Limb (tissue), 2 donors: Measurements from ENCODE around the gene FILIP1L.
"Not testable (repeated sequence)": the region's sequence is repeated elsewhere in the genome, so short reads cannot be mapped to it uniquely, and the experiment has no call there.

Experiments used
- DNase-seq, 2 donors: peaks; one replicate each; pipeline ENCODE4 v3.0.0-alpha.2; 2016; ENCODE audit errors: extremely low spot score in 2 of 2

The FILIP1L gene

DNA sequence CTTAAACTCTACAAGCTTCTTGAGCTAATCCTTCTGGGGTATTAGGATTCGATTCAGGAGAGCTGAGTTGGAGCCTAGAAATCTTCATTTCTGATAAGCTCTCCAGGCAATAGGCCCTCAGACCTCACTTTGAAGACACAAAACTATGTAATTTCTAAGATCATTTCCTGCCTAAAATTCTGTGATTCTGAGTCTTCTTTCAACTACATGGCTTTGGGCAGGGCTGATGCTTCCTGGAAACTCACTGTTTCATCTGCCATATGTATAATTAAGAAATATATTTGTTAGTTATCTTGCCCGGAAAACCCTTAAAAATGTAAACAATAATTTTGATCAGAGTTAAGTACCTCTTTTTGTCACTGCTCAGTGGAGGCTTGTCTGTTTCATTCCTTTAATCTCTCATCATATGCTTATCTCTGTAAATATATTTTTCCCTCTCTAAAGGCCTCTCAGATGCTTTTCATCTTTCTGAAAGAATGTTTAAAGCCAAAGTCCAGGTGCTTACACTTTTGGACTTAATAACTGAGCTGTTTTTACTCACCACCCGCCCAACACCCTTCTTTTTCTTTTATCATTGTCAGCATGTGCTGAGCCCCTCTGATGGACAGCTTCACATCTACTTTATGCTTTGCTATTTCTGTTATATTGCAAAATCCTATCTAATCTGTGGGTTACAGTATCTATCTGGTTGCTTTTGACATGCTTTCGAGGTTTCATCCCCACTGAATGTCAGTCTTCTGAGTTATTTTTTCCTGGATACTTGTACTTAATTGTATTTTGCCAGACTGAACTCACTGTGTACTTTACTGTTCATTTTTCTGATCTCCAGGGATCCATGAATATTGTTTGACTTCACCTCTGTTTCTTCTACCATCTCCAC is 38.2 kb downstream of the FILIP1L start:
- no peak for DNase-seq

DNA sequence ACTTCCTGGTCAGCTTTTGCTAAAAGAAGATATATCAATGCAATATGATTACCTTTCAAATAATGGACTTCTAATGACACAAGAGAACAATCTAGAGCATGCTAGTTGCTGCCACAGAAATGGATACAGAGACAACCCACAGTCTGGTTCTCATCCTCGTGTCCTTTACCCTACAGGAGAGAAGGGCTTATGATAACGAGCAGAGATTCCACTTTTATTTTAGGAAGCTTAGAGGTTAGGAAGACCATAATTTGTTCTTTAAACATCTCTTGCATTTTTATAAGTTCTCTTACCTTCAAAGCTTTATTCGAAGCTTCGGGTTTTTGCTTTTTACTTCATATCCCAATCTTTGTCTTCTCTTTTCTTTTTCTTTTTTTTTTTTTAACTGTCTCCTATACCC is 39.1 kb downstream of the FILIP1L start:
- DNase-seq, result no peak

DNA sequence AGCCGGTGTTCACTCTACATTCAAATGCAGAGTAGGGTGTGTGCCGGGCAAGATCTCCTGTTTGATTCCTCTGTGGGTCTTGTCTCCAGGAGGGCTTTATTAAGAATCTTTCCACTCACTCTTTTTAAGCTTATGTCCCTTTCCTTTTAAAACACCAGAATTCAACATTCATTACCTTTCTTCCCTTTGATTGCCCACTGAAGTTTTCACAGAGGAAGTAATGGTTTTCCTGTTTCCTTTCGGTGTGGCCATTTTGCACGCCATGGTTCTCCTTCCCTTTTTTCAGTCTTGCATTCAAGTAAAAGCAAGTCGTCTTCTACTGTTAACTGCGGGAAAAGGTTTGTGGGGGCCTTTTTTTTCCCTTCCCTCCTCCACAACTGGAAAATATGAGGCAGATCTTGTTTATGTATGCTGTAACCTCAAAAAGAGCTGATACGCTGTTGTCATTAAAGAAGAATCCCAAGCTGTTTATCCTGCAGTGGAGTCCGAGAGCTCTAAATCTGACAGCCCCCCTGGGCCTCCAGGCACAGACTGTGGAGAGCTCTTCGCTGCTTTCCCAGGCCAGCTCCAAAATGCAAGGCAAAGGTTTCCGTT is 40.5 kb downstream of the FILIP1L start:
- DNase-seq, result peak; percentile 60 to 66

DNA sequence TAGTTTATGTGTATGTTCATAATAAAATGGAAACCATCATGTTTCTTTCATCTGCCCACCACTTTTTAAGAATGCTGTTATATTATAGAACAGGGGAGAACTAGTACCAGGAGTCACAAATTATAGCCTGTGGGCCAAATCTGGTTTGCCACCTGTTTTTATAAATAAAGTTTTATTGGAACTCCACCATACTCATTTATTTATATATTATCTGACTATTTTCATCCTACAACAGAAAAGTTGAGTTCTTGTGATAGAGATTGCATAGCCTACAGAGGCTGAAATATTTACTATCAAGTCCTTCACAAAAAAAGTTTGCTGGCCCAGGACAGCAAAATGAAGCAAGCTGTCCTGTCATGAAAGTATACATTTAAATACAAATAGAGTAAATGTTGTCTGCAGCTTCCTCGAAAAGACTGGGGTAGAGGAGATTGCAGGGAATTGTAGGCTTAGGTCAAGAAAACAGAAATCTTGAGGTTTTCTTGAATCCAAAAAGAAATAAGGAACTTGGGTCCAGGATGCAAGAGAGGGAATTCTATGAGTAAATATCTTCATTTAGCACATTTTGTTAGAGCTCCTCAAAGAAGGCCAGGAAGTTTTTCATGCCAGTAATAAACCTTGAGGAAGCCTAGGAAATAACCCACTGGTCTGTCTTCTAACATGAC is 41.1 kb downstream of the FILIP1L start:
- no peak for DNase-seq

DNA sequence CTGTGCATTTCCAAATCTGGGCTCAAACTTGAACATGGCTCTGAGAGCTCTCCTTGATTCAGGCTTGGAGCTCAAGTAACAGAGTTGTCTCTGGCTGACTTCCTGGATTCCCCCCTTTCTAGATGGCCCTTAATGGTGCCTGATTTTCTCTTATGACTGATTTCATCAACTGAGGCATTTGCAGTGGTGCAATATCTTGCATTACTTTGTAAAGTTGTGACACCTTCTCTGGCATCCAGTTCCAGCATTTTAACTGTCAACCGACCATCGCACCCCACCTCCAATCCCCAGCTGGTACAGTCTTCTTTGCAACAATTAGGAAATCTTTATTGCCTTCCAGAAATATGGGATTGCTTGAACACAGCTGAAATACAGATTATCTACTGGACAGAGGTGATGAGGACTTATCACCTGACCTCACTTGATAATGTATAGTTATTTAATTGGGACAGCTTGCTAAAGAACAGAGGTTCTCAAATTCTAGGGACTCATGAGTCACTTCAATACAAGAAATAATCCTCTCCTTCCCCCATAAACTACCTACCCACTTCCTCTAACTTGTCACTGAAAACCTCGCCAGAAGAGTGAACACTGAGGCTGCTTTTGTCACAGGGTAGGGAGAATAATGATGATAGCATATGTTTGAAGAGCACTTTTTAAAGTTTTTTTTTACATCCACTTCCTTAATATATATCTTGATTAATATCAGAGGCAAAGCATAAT is 41.8 kb downstream of the FILIP1L start:
- DNase-seq, result no peak

DNA sequence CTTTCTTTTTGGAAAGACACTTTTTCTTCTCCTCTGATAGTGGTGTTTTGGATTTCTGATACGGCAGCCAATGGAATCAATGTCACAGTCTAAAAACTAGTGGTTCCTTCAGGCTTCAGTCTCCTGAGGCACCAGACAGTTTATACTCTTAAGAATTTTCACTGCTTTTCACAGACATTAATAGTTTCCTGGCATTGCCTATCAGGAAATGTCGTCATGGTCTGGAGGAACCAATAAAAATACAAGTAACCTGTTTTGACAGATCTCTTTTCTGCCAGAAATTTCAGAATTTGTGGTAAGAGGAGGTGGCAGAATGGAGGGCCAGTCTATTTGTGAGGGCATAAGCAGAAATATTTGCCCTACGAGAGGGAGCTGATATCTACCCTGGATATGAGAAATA is 44.8 kb downstream of the FILIP1L start:
- no peak for DNase-seq

DNA sequence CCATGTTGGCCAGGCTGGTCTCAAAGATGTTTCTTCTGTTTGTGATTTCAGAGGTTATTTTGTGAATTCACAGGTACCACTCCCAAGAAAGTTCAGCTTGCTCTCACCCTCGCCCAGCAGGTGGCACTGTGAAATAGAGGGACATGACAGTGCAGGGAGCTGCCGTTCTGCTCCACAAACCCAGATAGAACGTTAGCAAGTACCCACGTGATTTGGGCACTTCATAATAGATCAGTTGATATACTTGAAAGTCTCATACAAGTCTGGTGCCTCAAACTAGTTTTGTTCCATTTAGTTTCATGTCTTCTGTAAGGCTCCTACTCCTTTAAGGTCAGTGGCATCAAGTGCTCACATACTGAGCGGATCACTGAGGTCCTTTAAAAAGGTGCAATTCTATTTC is 45.5 kb downstream of the FILIP1L start:
- DNase-seq, result peak; percentile 66 to 73

DNA sequence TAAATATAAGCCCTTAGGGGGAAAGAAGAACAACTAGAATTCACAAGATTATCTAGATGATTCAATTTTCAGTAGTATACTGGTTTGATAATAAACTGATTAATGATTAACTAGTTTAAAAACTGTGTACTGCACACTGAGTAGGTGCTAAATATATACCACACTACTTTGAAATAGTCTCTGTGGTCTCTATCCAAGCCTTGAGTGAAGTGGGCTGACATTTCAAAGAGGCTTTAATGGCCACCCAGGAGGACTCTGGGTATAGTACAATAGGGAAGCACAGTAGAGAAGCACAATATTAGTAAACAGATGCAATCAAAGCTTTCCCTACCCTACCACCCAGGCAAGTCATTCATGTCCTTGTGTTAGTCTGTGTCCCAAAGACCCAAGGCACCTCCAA is 46.7 kb downstream of the FILIP1L start:
- DNase-seq, result no peak

DNA sequence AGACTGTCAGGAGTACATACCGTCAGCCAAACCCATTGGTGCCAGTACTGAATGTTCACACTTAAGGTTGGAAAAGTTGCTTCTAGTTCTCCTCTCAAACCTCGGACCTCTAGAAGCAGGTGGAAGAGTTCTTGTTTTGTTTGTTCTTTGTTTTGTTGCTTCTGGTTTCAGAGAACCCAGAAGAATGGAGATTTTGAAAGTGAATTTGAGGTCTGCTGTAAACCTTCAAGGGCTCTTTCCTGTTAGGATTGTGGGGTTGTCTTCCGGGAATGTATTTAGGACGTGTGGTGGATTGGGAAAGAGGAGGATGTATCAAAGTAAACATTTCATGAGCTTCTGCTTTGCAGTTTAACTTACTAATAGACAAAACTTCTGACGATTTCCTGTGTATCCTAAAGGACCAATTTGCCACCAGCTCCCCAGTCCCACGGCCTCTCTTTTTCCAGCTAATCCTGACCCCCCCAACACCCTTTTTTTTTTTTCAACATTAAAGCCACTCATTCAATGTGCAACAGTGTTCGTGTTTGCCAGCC is 50.3 kb downstream of the FILIP1L start:
- no peak for DNase-seq

DNA sequence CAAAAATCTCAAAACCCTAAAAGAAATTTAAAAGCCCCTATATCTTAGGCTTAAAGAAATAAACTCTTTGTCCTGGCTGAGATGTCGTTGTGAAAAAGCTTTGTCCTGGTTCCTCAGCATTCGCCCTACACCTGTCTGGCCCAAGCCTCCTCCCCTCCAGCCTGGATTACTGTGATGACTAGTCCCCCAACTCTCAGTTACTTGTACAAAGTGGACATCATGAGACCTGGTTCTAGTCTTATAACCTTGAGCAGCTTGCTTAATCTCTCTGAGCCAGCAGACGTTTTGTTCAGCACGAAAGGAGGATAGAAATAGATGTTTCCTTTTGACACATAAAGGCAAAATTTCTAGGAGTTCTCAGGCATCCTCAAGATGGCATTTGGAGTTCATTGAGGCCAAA is 51.6 kb downstream of the FILIP1L start:
- DNase-seq, result no peak

DNA sequence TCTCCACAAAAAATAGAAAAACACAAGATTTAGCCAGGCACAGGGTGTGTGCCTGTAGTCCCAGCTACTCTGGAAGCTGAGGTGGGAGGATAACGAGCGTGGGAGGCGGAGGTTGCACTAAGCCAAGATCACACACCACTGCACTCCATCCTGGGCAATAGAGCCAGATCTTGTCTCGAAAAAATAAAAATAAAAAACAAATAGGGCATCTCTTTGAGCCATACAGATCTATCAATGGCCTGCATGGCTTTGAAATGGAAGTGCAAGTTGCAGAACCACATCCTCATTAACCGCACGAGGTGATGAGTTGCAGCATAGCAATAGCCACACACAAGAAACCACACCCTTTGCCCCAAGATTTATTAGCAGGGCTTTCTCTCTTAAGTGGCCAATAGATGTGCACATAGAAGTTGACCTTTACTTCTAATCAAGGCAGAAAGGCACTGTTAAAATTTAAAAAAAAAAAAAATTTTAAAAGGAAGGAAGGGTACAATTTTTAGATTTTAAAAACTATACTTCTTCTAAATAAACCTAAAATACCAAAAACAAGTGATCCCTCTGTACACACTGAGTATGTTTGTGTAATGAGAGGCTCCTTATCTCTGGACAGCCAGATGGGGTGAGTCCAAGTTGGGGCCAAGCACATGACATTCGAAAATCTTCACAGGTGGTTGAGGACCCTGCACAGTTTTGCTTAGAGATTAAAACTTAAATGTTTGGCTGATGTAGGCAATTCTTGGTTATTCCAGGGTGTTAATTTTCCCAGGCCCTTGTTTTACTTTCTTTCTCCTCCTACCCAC is 53.4 kb downstream of the FILIP1L start:
- no peak for DNase-seq

DNA sequence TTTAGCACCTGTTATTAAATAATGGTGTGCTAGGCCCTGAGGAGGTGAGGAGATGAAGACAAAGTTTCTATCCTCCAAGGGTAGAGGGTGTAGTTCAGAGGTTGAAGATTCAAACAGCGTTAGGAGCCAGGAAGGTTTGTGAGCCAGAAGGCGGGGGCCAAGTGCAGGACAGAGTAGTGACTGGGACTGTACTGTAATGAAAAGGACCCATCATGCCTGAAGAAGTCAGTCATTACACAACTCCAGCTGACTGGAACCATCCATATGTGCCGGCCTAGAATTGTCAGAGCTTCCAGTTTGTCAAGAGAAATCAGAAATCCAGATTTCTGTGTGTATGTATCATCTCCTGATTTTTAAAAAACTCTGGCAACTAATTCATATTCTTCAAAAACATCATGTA is 54.8 kb downstream of the FILIP1L start:
- no peak for DNase-seq

DNA sequence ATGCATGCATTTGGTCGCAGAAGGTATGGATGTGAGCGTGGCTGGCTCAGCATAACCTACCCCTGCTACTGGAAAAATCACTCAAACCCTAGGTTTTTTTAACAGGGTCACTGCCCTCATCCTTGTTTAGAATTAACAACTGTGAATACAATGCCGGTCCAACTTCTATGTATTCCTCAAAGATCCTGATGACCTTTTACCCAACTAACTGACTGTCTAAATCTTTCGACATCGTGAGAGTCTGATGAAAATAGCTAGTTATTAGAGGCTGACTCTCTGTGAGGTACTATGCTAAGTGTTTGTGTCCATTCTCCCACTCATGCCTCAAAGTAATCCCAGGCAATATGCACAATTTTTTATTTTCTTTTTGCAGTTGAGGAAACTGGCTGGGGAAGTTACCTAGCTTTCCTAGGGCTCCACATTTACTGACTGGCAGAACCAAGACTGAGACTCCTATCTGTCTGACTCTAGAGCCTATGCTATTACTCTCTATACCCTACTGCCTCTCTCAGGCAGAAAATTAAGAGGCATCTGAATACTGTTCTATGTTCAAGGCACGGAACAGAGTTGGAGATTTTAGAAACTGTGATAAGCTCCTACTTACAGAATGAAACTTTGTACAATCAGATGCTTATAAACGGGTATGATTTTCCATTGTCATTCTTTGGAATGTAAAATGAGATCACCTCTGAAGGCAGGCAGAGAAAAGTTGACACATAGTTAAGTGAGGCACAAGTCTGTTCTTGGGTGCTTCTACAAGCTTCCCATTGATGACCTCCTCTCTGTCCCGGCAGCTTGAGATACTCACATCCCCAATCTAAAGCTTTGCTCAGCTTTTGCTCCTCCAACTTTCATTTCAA is 56.4 kb downstream of the FILIP1L start:
- no peak for DNase-seq

DNA sequence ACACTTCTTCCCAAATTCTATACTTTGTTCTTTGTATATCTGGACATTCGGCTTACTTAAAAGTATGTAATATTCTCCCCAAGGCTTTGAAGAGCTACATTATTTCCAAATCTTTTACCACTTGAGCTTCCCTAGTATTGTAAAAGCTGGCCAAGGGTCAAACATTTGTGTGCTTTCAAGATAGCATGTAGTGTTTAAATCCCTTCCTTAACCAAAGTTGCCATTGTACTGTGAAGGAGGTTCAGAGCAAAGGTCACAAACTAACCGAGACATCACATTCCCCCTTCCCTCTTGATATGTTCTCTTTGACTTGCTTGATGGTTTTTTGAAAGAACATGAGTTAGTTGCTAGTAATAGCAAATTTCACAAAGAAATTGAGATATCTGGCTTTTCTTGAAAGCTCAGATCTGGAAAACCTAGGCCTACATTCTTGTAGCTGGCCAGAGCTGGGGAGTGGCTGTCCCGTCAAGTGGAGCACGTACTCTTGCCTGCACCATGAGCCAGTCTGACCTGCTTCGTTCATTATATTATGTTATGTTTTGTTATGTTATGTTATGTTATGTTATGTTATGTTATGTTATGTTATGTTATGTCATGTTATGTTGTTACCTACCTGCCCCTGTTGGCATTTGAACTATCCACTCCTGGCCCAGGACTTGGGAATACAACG is 60.2 kb downstream of the FILIP1L start:
- DNase-seq, result no peak

DNA sequence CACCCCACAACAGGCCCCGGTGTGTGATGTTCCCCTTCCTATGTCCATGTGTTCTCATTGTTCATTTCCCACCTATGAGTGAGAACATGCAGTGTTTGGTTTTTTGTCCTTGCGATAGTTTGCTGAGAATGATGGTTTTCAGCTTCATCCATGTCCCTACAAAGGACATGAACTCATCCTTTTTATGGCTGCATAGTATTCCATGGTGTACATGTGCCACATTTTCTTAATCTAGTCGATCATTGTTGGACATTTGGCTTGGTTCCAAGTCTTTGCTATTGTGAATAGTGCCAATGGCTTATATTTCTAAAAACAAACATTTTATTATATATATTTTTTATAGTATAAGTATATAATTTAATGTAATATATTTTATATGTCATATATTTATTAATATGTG is 62.8 kb downstream of the FILIP1L start:
- not testable (repeated sequence) for DNase-seq

DNA sequence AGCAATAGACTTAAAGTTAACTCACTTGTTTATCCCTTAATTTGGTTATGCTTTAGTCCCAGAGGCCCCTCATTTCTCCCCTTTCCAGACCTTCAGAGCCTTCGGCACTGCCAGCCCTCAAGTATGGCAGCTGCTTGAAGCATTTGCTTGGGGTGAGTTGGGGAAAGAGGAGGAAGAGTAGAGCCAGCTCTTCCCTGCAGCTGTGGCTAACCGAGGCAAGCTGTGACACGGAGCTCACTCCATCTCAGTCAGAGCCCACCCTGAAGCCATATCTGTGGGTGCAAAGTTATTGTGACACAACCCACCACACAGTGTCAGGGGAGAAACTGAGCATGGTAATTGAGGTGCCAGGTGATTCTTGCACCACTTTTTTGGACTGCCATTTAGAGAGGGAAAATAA is 66.1 kb downstream of the FILIP1L start:
- DNase-seq, result no peak

DNA sequence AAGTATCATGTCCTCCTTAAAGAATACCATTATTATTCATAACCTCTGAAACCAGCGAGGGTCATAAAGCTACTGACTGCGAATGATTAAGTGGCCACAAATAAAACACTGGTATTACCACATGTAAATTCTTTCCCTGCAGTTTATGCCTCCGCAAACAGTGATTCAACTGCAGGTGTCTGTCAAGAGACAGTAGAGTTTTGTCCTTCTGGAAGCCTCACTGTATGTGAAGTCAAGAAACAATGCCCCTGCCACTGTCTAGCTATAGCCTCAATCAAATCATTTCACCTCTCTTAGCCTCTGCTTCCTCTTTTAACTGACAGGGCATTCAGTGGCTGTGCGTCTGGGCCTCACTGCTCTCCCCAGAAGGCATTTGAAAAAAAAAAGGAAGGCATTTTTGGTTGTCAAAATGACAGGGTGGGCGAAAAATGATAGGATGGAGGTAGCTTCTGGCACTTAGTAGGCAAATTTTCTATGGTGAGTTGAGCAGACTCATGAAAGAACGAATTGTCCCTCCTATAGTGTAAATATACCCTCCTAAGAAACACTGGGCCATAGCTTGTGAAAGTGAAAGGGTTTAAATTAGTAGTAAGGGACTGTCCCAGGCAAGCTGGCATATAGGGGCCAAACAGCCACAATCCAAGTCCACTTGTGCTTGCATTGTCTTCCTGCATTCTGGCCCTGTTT is 66.7 kb downstream of the FILIP1L start:
- no peak for DNase-seq

DNA sequence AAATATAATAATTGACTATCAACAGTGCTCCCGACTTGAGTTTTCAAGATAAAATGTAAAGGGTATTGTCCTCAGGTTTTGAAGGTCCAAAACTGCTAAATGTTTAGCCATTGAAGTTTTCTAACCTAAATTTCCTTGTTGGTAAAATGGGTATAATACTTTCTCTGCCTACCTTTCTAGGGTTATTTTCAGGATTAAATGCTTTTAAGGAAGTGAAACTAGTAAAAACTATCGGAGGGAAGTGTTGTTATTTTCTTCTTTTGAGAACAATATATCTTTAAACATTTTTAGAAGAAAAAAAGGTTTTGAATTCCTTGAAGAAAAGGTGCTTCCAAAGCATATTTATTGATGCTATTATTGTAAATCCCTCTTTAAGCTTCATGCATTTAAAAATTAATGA is 67.3 kb downstream of the FILIP1L start:
- DNase-seq, result no peak

DNA sequence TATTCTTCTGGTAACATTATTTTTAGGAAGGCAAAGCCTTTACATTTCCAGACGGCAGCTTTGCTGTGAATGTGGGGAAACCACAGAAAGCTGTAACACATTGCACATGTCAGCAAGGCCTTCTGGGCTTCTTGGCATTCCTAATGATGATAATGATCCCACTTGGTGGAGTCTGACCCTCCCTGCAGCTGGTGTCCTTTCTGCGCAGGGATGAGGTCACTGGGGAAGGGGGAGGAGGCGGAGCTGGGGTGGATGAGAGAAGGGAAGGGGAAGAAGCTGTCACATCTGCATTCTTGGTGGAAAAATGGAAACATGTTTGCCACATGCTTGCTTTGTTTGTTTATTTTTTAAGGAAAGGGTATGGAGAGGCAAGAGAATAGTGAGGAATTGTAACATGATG is 68.6 kb downstream of the FILIP1L start:
- DNase-seq, result peak; percentile 65
